Peyer's patch (tissue), 4 donors: ENCODE measurements around the gene MCRIP2. TPM values are rescaled to one million over a fixed set of nuclear protein-coding genes. Genes with fewer than 3 reads are reported as not detected.
A peak's percentile ranks its signal among the peaks of the same experiment; 100 is the strongest.

Experiments
- DNase-seq, 3 donors: peaks; one replicate each; pipeline ENCODE4 v3.0.0-alpha.2; 2017 to 2019
- H3K27ac ChIP-seq, 4 donors: fragments of 200-600 bp; sonication (generic); one replicate each; pipeline ENCODE4 v1.5.1; 2016 to 2019
- H3K27me3 ChIP-seq, 2 donors: fragments of 200-600 bp; sonication (generic); one replicate each; pipeline ENCODE4 v1.5.1; 2019
- H3K36me3 ChIP-seq, 3 donors: fragments of 200-600 bp; sonication (generic); one replicate each; pipeline ENCODE4 v1.5.1; 2016 to 2019
- H3K4me1 ChIP-seq, 4 donors: fragments of 200-600 bp; sonication (generic); one replicate each; pipeline ENCODE4 v1.5.1; 2016 to 2019
- H3K4me3 ChIP-seq, 4 donors: fragments of 200-600 bp; sonication (generic); 1 replicate in 3 of 4; 2 replicates in 1 of 4; pipeline ENCODE4 v1.5.1; 2016 to 2019; ENCODE audit warnings: mild to moderate bottlenecking in 1 of 4
- H3K9me3 ChIP-seq, 4 donors: fragments of 200-600 bp; sonication (generic); one replicate each; pipeline ENCODE4 v1.5.1; 2016 to 2019; ENCODE audit warnings: mild to moderate bottlenecking in 1 of 4
- CTCF ChIP-seq, 6 experiments: fragments of 450-650 bp in 4 of 6; fragments of 200-600 bp in 2 of 6; sonication (generic) in 1 of 6; IDR thresholded peaks; one replicate each; pipeline ENCODE4 v1.5.1; 2017 to 2019; ENCODE audit warnings: antibody characterized with exemption in 6 of 6, mild to moderate bottlenecking in 3 of 6, moderate library complexity in 1 of 6
- POLR2A ChIP-seq, 2 donors: fragments of 450-650 bp; IDR thresholded peaks; one replicate each; pipeline ENCODE4 v1.5.1; 2017; ENCODE audit warnings: antibody characterized with exemption in 2 of 2, mild to moderate bottlenecking in 2 of 2, moderate library complexity in 2 of 2
- total RNA-seq, 4 donors: library from RNA; depleted of rRNA; stranded (reverse); fragments of >200 nt; gene quantifications; one replicate each; pipeline ENCODE4 v1.1.0, GENCODE V29; 2016

MCRIP2 gene
- total RNA-seq, 4 donors from 2014 or later, result 114 to 260 (median 222) TPM

GRCh38 chr16:617855-618254 is 23.8 kb upstream of the MCRIP2 start:
- Histone ChIP-seq H3K4me1 (peaks cover 0 to 22% (median 0%) of the 10 kb centered on the region in 4 donors), H3K27me3 (no peaks in the 10 kb centered on the region), H3K36me3 (peaks cover 0 to 4% (median 0%) of the 10 kb centered on the region in 3 donors), H3K9me3 (no peaks in the 10 kb centered on the region), H3K4me3 (no peak overlapping the region), H3K27ac (no peak overlapping the region)
- DNase-seq, result no peak
- TF ChIP-seq CTCF (IDR thresholded peaks at IDR 0.05) (no peak), POLR2A (IDR thresholded peaks at IDR 0.05) (no peak)

GRCh38 chr16:619476-620100 is 22.0 kb upstream of the MCRIP2 start:
- no peak for DNase-seq
- TF ChIP-seq CTCF (IDR thresholded peaks at IDR 0.05) (no peak), POLR2A (IDR thresholded peaks at IDR 0.05) (no peak)
- no peaks in the 10 kb centered on the region for H3K9me3 ChIP-seq

GRCh38 chr16:620700-621525 is 20.7 kb upstream of the MCRIP2 start:
- no peak overlapping the region for H3K27ac ChIP-seq
- no peak for TF ChIP-seq CTCF (IDR thresholded peaks at IDR 0.05)
- TF ChIP-seq POLR2A (IDR thresholded peaks at IDR 0.05), result no peak
- peaks cover 0 to 14% (median 0%) of the 10 kb centered on the region in 4 donors for H3K4me1 ChIP-seq
- no peak for DNase-seq
- no peaks in the 10 kb centered on the region for H3K9me3 ChIP-seq
- no peak overlapping the region for H3K4me3 ChIP-seq
- peaks cover 0 to 15% (median 0%) of the 10 kb centered on the region in 3 donors for H3K36me3 ChIP-seq
- no peaks in the 10 kb centered on the region for H3K27me3 ChIP-seq

More at GRCh38 chr16:619476-620100, 22.0 kb upstream of the MCRIP2 start:
- H3K27me3 ChIP-seq, result no peaks in the 10 kb centered on the region
- peaks cover 0 to 4% (median 0%) of the 10 kb centered on the region in 3 donors for H3K36me3 ChIP-seq
- no peak overlapping the region for H3K27ac ChIP-seq
- H3K4me3 ChIP-seq, result no peak overlapping the region
- peaks cover 0 to 22% (median 0%) of the 10 kb centered on the region in 4 donors for H3K4me1 ChIP-seq

GRCh38 chr16:621526-622105 is 20.0 kb upstream of the MCRIP2 start:
- Histone ChIP-seq H3K27me3 (no peaks in the 10 kb centered on the region), H3K9me3 (no peaks in the 10 kb centered on the region), H3K36me3 (peaks cover 0 to 22% (median 0%) of the 10 kb centered on the region in 3 donors), H3K4me1 (peaks cover 0 to 9% (median 0%) of the 10 kb centered on the region in 4 donors), H3K4me3 (no peak overlapping the region), H3K27ac (peak overlapping the region in 1 of 4 donors; percentile 19)
- DNase-seq, result no peak
- TF ChIP-seq POLR2A (IDR thresholded peaks at IDR 0.05), result no peak
- TF ChIP-seq CTCF (IDR thresholded peaks at IDR 0.05), result no peak

GRCh38 chr16:622920-623280 is 18.7 kb upstream of the MCRIP2 start:
- Histone ChIP-seq H3K9me3 (no peaks in the 10 kb centered on the region), H3K27me3 (no peaks in the 10 kb centered on the region), H3K4me3 (no peak overlapping the region), H3K4me1 (peaks cover 0 to 3% (median 0%) of the 10 kb centered on the region in 4 donors), H3K36me3 (peaks cover 0 to 35% (median 0%) of the 10 kb centered on the region in 3 donors), H3K27ac (peak overlapping the region in 2 of 4 donors; percentile 8 to 19)
- DNase-seq, result no peak
- TF ChIP-seq CTCF (IDR thresholded peaks at IDR 0.05) (no peak), POLR2A (IDR thresholded peaks at IDR 0.05) (no peak)
